Mesenchymal stem cell (in vitro differentiated cells and primary cell): ENCODE results near the gene ASB11.

Experiments used
- DNase-seq: peaks from one replicate; pipeline ENCODE4 v3.0.0-alpha.2; 2013
- H2AFZ ChIP-seq: one replicate; pipeline ENCODE4 v1.6.1; 2013; ENCODE audit warnings: low read depth, mild to moderate bottlenecking, control low read depth, inconsistent platforms, low read length, moderate library complexity
- H2AK5ac ChIP-seq: 2 replicates; pipeline ENCODE4 v1.6.1; 2013; ENCODE audit warnings: low read length, moderate library complexity, mild to moderate bottlenecking, inconsistent platforms; ENCODE audit not compliant: severe bottlenecking
- H2BK120ac ChIP-seq: one replicate; pipeline ENCODE4 v1.6.1; 2013; ENCODE audit warnings: low read depth, mild to moderate bottlenecking, inconsistent platforms, low read length, moderate library complexity
- H2BK12ac ChIP-seq, 2 experiments: one replicate each; pipeline ENCODE4 v1.6.1; 2013; ENCODE audit warnings: inconsistent platforms in 2 of 2, low read length in 2 of 2, mild to moderate bottlenecking in 2 of 2, moderate library complexity in 2 of 2, control low read depth in 1 of 2
- H2BK15ac ChIP-seq: one replicate; pipeline ENCODE4 v1.6.1; 2013; ENCODE audit warnings: mild to moderate bottlenecking, low read depth, inconsistent platforms; ENCODE audit not compliant: poor library complexity, severe bottlenecking
- H2BK5ac ChIP-seq: 2 replicates; pipeline ENCODE4 v1.6.1; 2013; ENCODE audit warnings: low read depth, mild to moderate bottlenecking, low read length, control low read depth, inconsistent platforms; ENCODE audit not compliant: poor library complexity, severe bottlenecking
- H3K14ac ChIP-seq, 2 experiments: one replicate each; pipeline ENCODE4 v1.6.1; 2013; ENCODE audit warnings: inconsistent platforms in 2 of 2, low read length in 2 of 2, control low read depth in 1 of 2, mild to moderate bottlenecking in 1 of 2, moderate library complexity in 1 of 2
- H3K18ac ChIP-seq, 2 experiments: one replicate each; pipeline ENCODE4 v1.6.1; 2013; ENCODE audit warnings: inconsistent platforms in 2 of 2, low read length in 2 of 2, control low read depth in 1 of 2, low read depth in 1 of 2, mild to moderate bottlenecking in 1 of 2
- H3K23ac ChIP-seq, 2 experiments: one replicate each; pipeline ENCODE4 v1.6.1; 2013; ENCODE audit warnings: inconsistent platforms in 2 of 2, low read length in 2 of 2, mild to moderate bottlenecking in 2 of 2, moderate library complexity in 2 of 2, control low read depth in 1 of 2
- H3K27ac ChIP-seq: 2 replicates; pipeline ENCODE4 v1.5.1; 2013; ENCODE audit warnings: mild to moderate bottlenecking, moderate library complexity, low read length, control low read depth, inconsistent platforms; ENCODE audit not compliant: poor library complexity, severe bottlenecking
- H3K27me3 ChIP-seq, 2 experiments: 2 replicates each; pipeline versions ENCODE4 v1.6.1 to v1.7.0; 2013; ENCODE audit warnings: low read length in 2 of 2, mild to moderate bottlenecking in 2 of 2, moderate library complexity in 2 of 2, control low read depth in 1 of 2, inconsistent platforms in 1 of 2; ENCODE audit not compliant: control insufficient read depth in 1 of 2, insufficient read depth in 1 of 2
- H3K36me3 ChIP-seq, 2 experiments: 2 replicates each; pipeline versions ENCODE4 v1.6.1 to v1.7.0; 2013; ENCODE audit warnings: low read length in 2 of 2, control low read depth in 1 of 2, inconsistent platforms in 1 of 2, low read depth in 1 of 2, mild to moderate bottlenecking in 1 of 2; ENCODE audit not compliant: insufficient read depth in 2 of 2, control insufficient read depth in 1 of 2
- H3K4ac ChIP-seq, 2 experiments: one replicate each; pipeline ENCODE4 v1.6.1; 2013; ENCODE audit warnings: inconsistent platforms in 2 of 2, low read length in 2 of 2, mild to moderate bottlenecking in 2 of 2, moderate library complexity in 2 of 2, control low read depth in 1 of 2, low read depth in 1 of 2
- H3K4me1 ChIP-seq: 2 replicates; pipeline ENCODE4 v1.6.1; 2013; ENCODE audit warnings: low read depth, low read length, control low read depth; ENCODE audit not compliant: control insufficient read depth, insufficient read depth
- H3K4me2 ChIP-seq: 2 replicates; pipeline ENCODE4 v1.6.1; 2013; ENCODE audit warnings: low read length, mild to moderate bottlenecking, inconsistent platforms; ENCODE audit not compliant: poor library complexity, severe bottlenecking
- H3K4me3 ChIP-seq, 2 experiments: 2 replicates each; pipeline versions ENCODE4 v1.5.1 to v1.7.0; 2013; ENCODE audit warnings: low read length in 2 of 2, mild to moderate bottlenecking in 2 of 2, control low read depth in 1 of 2, low read depth in 1 of 2; ENCODE audit not compliant: insufficient read depth in 1 of 2
- H3K79me1 ChIP-seq: replicated peaks from 2 replicates; pipeline ENCODE4 v1.6.1; 2013; ENCODE audit warnings: mild to moderate bottlenecking, control low read depth, low read length, inconsistent platforms; ENCODE audit not compliant: poor library complexity, severe bottlenecking
- H3K9ac ChIP-seq: 2 replicates; pipeline ENCODE4 v1.7.0; 2013; ENCODE audit warnings: mild to moderate bottlenecking, low read length, moderate library complexity
- H3K9me3 ChIP-seq: 2 replicates; pipeline ENCODE4 v1.7.0; 2013; ENCODE audit warnings: mild to moderate bottlenecking, low read length; ENCODE audit not compliant: control insufficient read depth
- H4K8ac ChIP-seq: one replicate; pipeline ENCODE4 v1.6.1; 2013; ENCODE audit warnings: inconsistent platforms, mild to moderate bottlenecking, low read length, moderate library complexity
- H4K91ac ChIP-seq: one replicate; pipeline ENCODE4 v1.6.1; 2013; ENCODE audit warnings: mild to moderate bottlenecking, low read length, inconsistent platforms
- whole genome bisulfite sequencing: methylation state at CpG from one replicate; pipeline ENCODE4 v1.1.7; 2013; ENCODE audit warnings: mixed read lengths; 5-methylcytosine and 5-hydroxymethylcytosine counted together

ASB11 gene

GRCh38 chrX:15241301-15241700 is 74.1 kb downstream of the ASB11 start:
- no peak overlapping the region for H3K9ac ChIP-seq
- H2AK5ac ChIP-seq: no peak overlapping the region
- no peak overlapping the region for H3K4ac ChIP-seq
- WGBS: no CpG with 5 or more reads among the region's 3 CpGs
- H4K8ac ChIP-seq: no peak overlapping the region
- no peak overlapping the region for H3K27ac ChIP-seq
- no peaks in the 10 kb centered on the region for H3K4me1 ChIP-seq
- H3K9me3 ChIP-seq: no peaks in the 10 kb centered on the region
- no peak overlapping the region for H3K4me2 ChIP-seq
- no peaks in the 10 kb centered on the region for H3K36me3 ChIP-seq
- H2BK15ac ChIP-seq: no peak overlapping the region
- no peak overlapping the region for H3K18ac ChIP-seq
- DNase-seq: no peak
- no peak overlapping the region for H3K4me3 ChIP-seq
- H2BK120ac ChIP-seq: no peak overlapping the region
- no peak overlapping the region for H3K23ac ChIP-seq
- no peak overlapping the region for H4K91ac ChIP-seq
- H3K14ac ChIP-seq: no peak overlapping the region
- no peak overlapping the region for H2BK5ac ChIP-seq
- H3K27me3 ChIP-seq: peaks cover 0 to 24% of the 10 kb centered on the region in 2 experiments
- H2BK12ac ChIP-seq: no peak overlapping the region
- no peaks in the 10 kb centered on the region for H3K79me1 ChIP-seq
- H2AFZ ChIP-seq: no peak overlapping the region

- Histone ChIP-seq H3K14ac (no peak overlapping the region), H4K8ac (no peak overlapping the region), H3K4me3 (no peak overlapping the region), H3K79me1 (no peaks in the 10 kb centered on the region), H2BK15ac (no peak overlapping the region), H3K18ac (no peak overlapping the region), H2BK12ac (no peak overlapping the region), H3K9me3 (no peaks in the 10 kb centered on the region), H3K4me1 (no peaks in the 10 kb centered on the region), H2AK5ac (no peak overlapping the region), H3K27me3 (peaks cover 0 to 19% of the 10 kb centered on the region in 2 experiments), H2AFZ (no peak overlapping the region), H3K9ac (no peak overlapping the region), H3K36me3 (no peaks in the 10 kb centered on the region), H4K91ac (no peak overlapping the region), H3K27ac (no peak overlapping the region), H3K4me2 (no peak overlapping the region), H3K23ac (no peak overlapping the region), H2BK5ac (no peak overlapping the region), H2BK120ac (no peak overlapping the region), H3K4ac (no peak overlapping the region)
- no peak for DNase-seq
- WGBS: 91% methylated on average over 5 of the region's 5 CpGs
Measured at GRCh38 chrX:15240414-15240813, 75.0 kb downstream of the ASB11 start.

GRCh38 chrX:15236146-15236545 is 79.3 kb downstream of the ASB11 start:
- Histone ChIP-seq H3K4me2 (no peak overlapping the region), H3K4me1 (no peaks in the 10 kb centered on the region), H3K9ac (no peak overlapping the region), H3K27me3 (peaks cover 0 to 13% of the 10 kb centered on the region in 2 experiments), H4K8ac (no peak overlapping the region), H3K9me3 (no peaks in the 10 kb centered on the region), H2BK15ac (no peak overlapping the region), H3K36me3 (no peaks in the 10 kb centered on the region), H3K4me3 (no peak overlapping the region), H3K23ac (no peak overlapping the region), H2BK12ac (no peak overlapping the region), H2AK5ac (no peak overlapping the region), H2BK120ac (no peak overlapping the region), H3K18ac (no peak overlapping the region), H2AFZ (no peak overlapping the region), H3K27ac (no peak overlapping the region), H4K91ac (no peak overlapping the region), H3K4ac (no peak overlapping the region), H2BK5ac (no peak overlapping the region), H3K79me1 (no peaks in the 10 kb centered on the region), H3K14ac (no peak overlapping the region)
- DNase-seq: no peak
- 97% methylated on average over 3 of the region's 3 CpGs for WGBS

- Histone ChIP-seq H3K9me3 (no peaks in the 10 kb centered on the region), H3K4me3 (no peak overlapping the region), H3K4me1 (no peaks in the 10 kb centered on the region), H4K91ac (no peak overlapping the region), H3K27ac (no peak overlapping the region), H3K36me3 (no peaks in the 10 kb centered on the region), H2BK12ac (no peak overlapping the region), H3K4me2 (no peak overlapping the region), H2BK5ac (no peak overlapping the region), H3K18ac (no peak overlapping the region), H3K79me1 (no peaks in the 10 kb centered on the region), H2AK5ac (no peak overlapping the region), H3K14ac (no peak overlapping the region), H3K23ac (no peak overlapping the region), H2BK120ac (no peak overlapping the region), H4K8ac (no peak overlapping the region), H2BK15ac (no peak overlapping the region), H3K27me3 (peaks cover 0 to 9% of the 10 kb centered on the region in 2 experiments), H2AFZ (no peak overlapping the region), H3K4ac (no peak overlapping the region), H3K9ac (no peak overlapping the region)
- WGBS: 77% methylated on average over 1 of the region's 1 CpG
- DNase-seq: no peak
Measured at GRCh38 chrX:15235001-15235400, 80.4 kb downstream of the ASB11 start.
